Tibial nerve (tissue), 3 donors: ENCODE data around the gene PSMG2.

Source experiments
- CTCF ChIP-seq, 5 experiments: fragments of 200-600 bp in 3 of 5; fragments of 450-650 bp in 2 of 5; sonication (generic) in 3 of 5; IDR thresholded peaks; one replicate each; pipeline ENCODE4 v1.5.1; 2016 to 2019; ENCODE audit warnings: antibody characterized with exemption in 5 of 5, mild to moderate bottlenecking in 3 of 5, moderate library complexity in 2 of 5
- POLR2A ChIP-seq, 2 donors: fragments of 450-650 bp; IDR thresholded peaks; one replicate each; pipeline ENCODE4 v1.6.1; 2017; ENCODE audit warnings: antibody characterized with exemption in 2 of 2, mild to moderate bottlenecking in 2 of 2, moderate library complexity in 2 of 2

- TF ChIP-seq POLR2A (IDR thresholded peaks at IDR 0.05) (no peak), CTCF (IDR thresholded peaks at IDR 0.05) (no peak)
Observed at GRCh38 chr18:12754511-12754910, 51.7 kb downstream of the PSMG2 start.
